Adrenal gland (tissue), 5 donors: Measurements from ENCODE around the gene SPATC1L.
A peak's percentile ranks its signal among the peaks of the same experiment; 100 is the strongest.

Experiments used
- CTCF ChIP-seq, 6 experiments: fragments of 450-650 bp in 4 of 6; fragments of 200-600 bp in 2 of 6; sonication (generic) in 1 of 6; IDR thresholded peaks; 1 replicate in 5 of 6; 2 replicates in 1 of 6; pipeline versions ENCODE4 v1.5.1 to v1.8.0; 2016 to 2021; ENCODE audit warnings: antibody characterized with exemption in 6 of 6, mild to moderate bottlenecking in 2 of 6, moderate library complexity in 1 of 6
- POLR2A ChIP-seq, 2 donors: fragments of 450-650 bp; IDR thresholded peaks; one replicate each; pipeline ENCODE4 v1.6.1; 2017; ENCODE audit warnings: antibody characterized with exemption in 2 of 2, mild to moderate bottlenecking in 2 of 2, moderate library complexity in 1 of 2
- donor health status: DM: no; HTN: no; CAD: no.

- TF ChIP-seq POLR2A (IDR thresholded peaks at IDR 0.05) (no peak), CTCF (IDR thresholded peaks at IDR 0.05) (peak; percentile 26 to 48 (median 38))
Measured at GRCh38 chr21:46229133-46229922, 45.1 kb upstream of the SPATC1L start.
